ENCODE measurements around the gene TOR4A.

DNA sequence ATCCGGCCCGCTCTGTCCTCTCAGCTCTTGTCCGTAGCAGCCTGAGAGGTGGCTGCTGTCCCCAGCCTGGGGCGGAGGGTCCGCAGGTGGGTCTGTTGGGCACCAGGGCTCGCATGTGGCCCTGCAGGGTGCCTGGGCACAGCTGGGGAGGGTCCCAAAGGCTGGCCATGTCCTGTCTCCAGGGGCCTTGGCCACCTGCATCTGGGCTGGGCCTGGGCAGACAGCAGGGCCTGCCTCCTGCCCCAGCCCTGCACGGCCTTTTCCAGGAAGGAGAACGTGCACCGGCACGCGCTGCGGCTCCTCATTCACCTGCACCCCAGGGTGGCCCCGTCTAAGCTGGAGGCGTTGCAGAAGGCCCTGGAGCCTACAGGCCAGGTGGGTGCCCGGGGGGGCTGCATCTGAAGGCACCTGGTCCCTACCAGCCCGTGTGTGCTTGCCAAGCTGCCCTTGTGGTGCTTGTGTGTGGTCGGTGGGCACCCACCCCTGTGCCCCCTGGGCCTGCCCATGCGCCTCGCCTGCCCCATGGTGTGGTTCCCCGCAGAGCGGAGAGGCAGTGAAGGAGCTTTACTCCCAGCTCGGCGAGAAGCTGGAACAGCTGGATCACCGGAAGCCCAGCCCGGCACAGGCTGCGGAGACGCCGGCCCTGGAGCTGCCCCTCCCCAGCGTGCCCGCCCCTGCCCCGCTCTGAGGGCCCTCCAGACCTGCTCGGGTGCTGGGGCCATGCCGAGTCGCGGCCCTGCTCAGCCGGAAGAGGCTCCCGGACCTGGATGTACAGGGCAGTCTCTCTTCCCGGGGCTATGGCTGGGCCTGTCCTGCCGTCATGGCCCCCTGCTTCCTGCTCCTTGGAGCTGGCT, 5.1 kb upstream of the TOR4A start:
- TF ChIP-seq, protein P1, sequence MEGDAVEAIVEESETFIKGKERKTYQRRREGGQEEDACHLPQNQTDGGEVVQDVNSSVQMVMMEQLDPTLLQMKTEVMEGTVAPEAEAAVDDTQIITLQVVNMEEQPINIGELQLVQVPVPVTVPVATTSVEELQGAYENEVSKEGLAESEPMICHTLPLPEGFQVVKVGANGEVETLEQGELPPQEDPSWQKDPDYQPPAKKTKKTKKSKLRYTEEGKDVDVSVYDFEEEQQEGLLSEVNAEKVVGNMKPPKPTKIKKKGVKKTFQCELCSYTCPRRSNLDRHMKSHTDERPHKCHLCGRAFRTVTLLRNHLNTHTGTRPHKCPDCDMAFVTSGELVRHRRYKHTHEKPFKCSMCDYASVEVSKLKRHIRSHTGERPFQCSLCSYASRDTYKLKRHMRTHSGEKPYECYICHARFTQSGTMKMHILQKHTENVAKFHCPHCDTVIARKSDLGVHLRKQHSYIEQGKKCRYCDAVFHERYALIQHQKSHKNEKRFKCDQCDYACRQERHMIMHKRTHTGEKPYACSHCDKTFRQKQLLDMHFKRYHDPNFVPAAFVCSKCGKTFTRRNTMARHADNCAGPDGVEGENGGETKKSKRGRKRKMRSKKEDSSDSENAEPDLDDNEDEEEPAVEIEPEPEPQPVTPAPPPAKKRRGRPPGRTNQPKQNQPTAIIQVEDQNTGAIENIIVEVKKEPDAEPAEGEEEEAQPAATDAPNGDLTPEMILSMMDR (conservative IDR thresholded peaks at IDR 0.05; ENCODE audit: low read length), result no peak
- TF ChIP-seq EZH2phosphoT487 (IDR thresholded peaks at IDR 0.05; ENCODE audit: borderline replicate concordance, low read depth, low read length), result no peak
